Vagina (tissue), 2 donors: ENCODE results near the gene PTPN5. TPM values are rescaled to one million over a fixed set of nuclear protein-coding genes. Genes with fewer than 3 reads are reported as not detected.

ENCODE experiments used
- DNase-seq, 2 donors: peaks; one replicate each; pipeline ENCODE4 v3.0.0-alpha.2; 2017; ENCODE audit errors: extremely low spot score in 2 of 2
- H3K27ac ChIP-seq: fragments of 200-600 bp; sonication (generic); one replicate; pipeline ENCODE4 v1.5.1; 2019
- H3K27me3 ChIP-seq: fragments of 200-600 bp; sonication (generic); one replicate; pipeline ENCODE4 v1.5.1; 2019
- H3K36me3 ChIP-seq, 2 donors: fragments of 200-600 bp; sonication (generic); one replicate each; pipeline ENCODE4 v1.5.1; 2017 to 2019
- H3K4me1 ChIP-seq: fragments of 200-600 bp; sonication (generic); one replicate; pipeline ENCODE4 v1.5.1; 2019
- H3K4me3 ChIP-seq, 2 donors: fragments of 200-600 bp; sonication (generic); 1 replicate in 1 of 2; 2 replicates in 1 of 2; pipeline ENCODE4 v1.5.1; 2016 to 2019
- H3K9me3 ChIP-seq: fragments of 200-600 bp; sonication (generic); one replicate; pipeline ENCODE4 v1.5.1; 2019
- CTCF ChIP-seq, 3 experiments: fragments of 450-650 bp in 2 of 3; fragments of 200-600 bp in 1 of 3; sonication (generic) in 1 of 3; IDR thresholded peaks; one replicate each; pipeline ENCODE4 v1.5.1; 2017 to 2019; ENCODE audit warnings: antibody characterized with exemption in 3 of 3, mild to moderate bottlenecking in 2 of 3, moderate library complexity in 2 of 3
- POLR2A ChIP-seq, 2 donors: fragments of 450-650 bp; IDR thresholded peaks; one replicate each; pipeline ENCODE4 v1.6.1; 2017; ENCODE audit warnings: antibody characterized with exemption in 2 of 2, mild to moderate bottlenecking in 2 of 2, moderate library complexity in 2 of 2
- POLR2AphosphoS5 ChIP-seq, 2 donors: sonication (generic); formaldehyde crosslinking; IDR thresholded peaks; one replicate each; pipeline ENCODE4 v1.9.0; 2017; ENCODE audit warnings: antibody characterized with exemption in 2 of 2, mild to moderate bottlenecking in 2 of 2, low read depth in 1 of 2; ENCODE audit not compliant: insufficient read depth in 1 of 2
- intact Hi-C: fragments of 100-400 bp; cut with DNase I; formaldehyde crosslinking; loops from one replicate; pipeline ENCODE4 v1.15.1; 2023
- total RNA-seq: library from RNA; depleted of rRNA; stranded (reverse); fragments of >200 nt; gene quantifications from one replicate; pipeline ENCODE4 v1.2.3, GENCODE V29; 2016

The PTPN5 gene
- total RNA-seq, 1 donor from 2014 or later = 0.49 TPM

DNA sequence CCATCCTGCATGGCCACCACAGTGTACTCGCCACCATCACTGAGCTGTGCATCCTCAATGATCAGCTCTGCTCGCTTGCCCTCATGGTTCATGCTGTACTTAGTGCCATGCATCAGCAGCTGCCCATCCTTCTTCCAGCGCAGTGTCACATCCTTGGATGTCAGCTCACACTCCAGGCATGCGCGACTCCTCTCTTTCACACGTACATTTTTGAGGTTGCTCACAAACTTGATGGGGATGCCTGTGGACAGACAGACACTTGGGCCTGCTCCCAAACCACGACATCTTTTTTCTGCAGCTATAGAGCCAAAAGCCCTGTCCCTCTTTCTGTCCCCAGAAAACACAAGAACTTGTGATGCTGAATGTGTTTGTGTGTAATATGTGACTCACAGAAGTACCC is 76.1 kb downstream of the PTPN5 start:
- intact Hi-C loops = no loop called here
- H3K9me3 ChIP-seq = no peaks in the 10 kb centered on the region
- no peak overlapping the region for H3K4me3 ChIP-seq
- TF ChIP-seq CTCF (IDR thresholded peaks at IDR 0.05) (no peak), POLR2A (IDR thresholded peaks at IDR 0.05) (no peak), POLR2AphosphoS5 (IDR thresholded peaks at IDR 0.05; ENCODE audit: insufficient read depth in 1 of 2, low read depth in 1 of 2) (no peak)
- no peaks in the 10 kb centered on the region for H3K27me3 ChIP-seq
- H3K27ac ChIP-seq = no peak overlapping the region
- peaks cover 4% of the 10 kb centered on the region for H3K4me1 ChIP-seq
- no peaks in the 10 kb centered on the region for H3K36me3 ChIP-seq
- DNase-seq = no peak

- Histone ChIP-seq H3K27me3 (no peaks in the 10 kb centered on the region), H3K36me3 (no peaks in the 10 kb centered on the region), H3K4me1 (no peaks in the 10 kb centered on the region), H3K27ac (no peak overlapping the region), H3K4me3 (no peak overlapping the region), H3K9me3 (no peaks in the 10 kb centered on the region)
- TF ChIP-seq CTCF (IDR thresholded peaks at IDR 0.05) = no peak
- TF ChIP-seq POLR2AphosphoS5 (IDR thresholded peaks at IDR 0.05; ENCODE audit: insufficient read depth in 1 of 2, low read depth in 1 of 2) = no peak
- TF ChIP-seq POLR2A (IDR thresholded peaks at IDR 0.05) = no peak
- intact Hi-C loops = no loop called here
- DNase-seq = no peak
These were observed 77.2 kb downstream of the PTPN5 start for GRCh38 chr11:18714443-18714780.

GRCh38 chr11:18713646-18714442 is 77.8 kb downstream of the PTPN5 start:
- Histone ChIP-seq H3K27ac (no peak overlapping the region), H3K4me1 (no peaks in the 10 kb centered on the region), H3K36me3 (no peaks in the 10 kb centered on the region), H3K9me3 (no peaks in the 10 kb centered on the region), H3K27me3 (no peaks in the 10 kb centered on the region), H3K4me3 (no peak overlapping the region)
- TF ChIP-seq POLR2A (IDR thresholded peaks at IDR 0.05) = no peak
- no peak for TF ChIP-seq CTCF (IDR thresholded peaks at IDR 0.05)
- DNase-seq = no peak
- intact Hi-C loops = no loop called here

GRCh38 chr11:18710545-18710944 is 81.1 kb downstream of the PTPN5 start:
- Histone ChIP-seq H3K36me3 (no peaks in the 10 kb centered on the region), H3K4me1 (peaks cover 20% of the 10 kb centered on the region), H3K4me3 (no peak overlapping the region), H3K9me3 (no peaks in the 10 kb centered on the region), H3K27me3 (no peaks in the 10 kb centered on the region), H3K27ac (no peak overlapping the region)
- no peak for DNase-seq
- no peak for TF ChIP-seq CTCF (IDR thresholded peaks at IDR 0.05)
- no peak for TF ChIP-seq POLR2AphosphoS5 (IDR thresholded peaks at IDR 0.05; ENCODE audit: insufficient read depth in 1 of 2, low read depth in 1 of 2)
- TF ChIP-seq POLR2A (IDR thresholded peaks at IDR 0.05) = no peak
- intact Hi-C loops = no loop called here

DNA sequence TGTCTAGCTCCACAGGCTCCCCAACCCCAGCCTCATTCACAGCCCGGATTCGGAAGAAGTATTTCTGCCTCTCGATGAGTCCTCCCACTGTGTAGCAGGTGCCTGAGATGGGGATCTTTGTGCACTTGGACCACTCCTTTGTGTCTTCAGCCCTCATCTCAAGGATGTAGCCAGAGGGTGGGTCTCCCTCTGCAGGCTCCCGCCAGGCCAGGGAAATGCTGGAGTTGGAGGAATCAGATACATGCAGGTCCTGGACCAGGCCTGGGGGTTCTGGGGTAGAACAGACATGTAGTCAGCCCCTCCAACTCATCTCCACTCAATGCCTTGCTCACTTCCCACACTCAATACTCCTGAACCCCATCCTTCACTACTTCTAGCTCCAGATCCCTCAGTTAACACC is 82.2 kb downstream of the PTPN5 start:
- Histone ChIP-seq H3K27me3 (no peaks in the 10 kb centered on the region), H3K36me3 (no peaks in the 10 kb centered on the region), H3K9me3 (no peaks in the 10 kb centered on the region), H3K27ac (no peak overlapping the region), H3K4me1 (peaks cover 28% of the 10 kb centered on the region), H3K4me3 (no peak overlapping the region)
- intact Hi-C loops = no loop called here
- no peak for DNase-seq
- TF ChIP-seq POLR2A (IDR thresholded peaks at IDR 0.05) (no peak), POLR2AphosphoS5 (IDR thresholded peaks at IDR 0.05; ENCODE audit: insufficient read depth in 1 of 2, low read depth in 1 of 2) (no peak), CTCF (IDR thresholded peaks at IDR 0.05) (no peak)
